NCI-H82 treated with DMSO at 0.1 percent for 48 hours (cell line): Measurements from ENCODE around the gene RNF111.

Experiments used
- DNase-seq: peaks from one replicate; lab custom pipeline; 2025; ENCODE audit not compliant: unreplicated experiment; lab: John Stamatoyannopoulos, UW

RNF111 gene

DNA sequence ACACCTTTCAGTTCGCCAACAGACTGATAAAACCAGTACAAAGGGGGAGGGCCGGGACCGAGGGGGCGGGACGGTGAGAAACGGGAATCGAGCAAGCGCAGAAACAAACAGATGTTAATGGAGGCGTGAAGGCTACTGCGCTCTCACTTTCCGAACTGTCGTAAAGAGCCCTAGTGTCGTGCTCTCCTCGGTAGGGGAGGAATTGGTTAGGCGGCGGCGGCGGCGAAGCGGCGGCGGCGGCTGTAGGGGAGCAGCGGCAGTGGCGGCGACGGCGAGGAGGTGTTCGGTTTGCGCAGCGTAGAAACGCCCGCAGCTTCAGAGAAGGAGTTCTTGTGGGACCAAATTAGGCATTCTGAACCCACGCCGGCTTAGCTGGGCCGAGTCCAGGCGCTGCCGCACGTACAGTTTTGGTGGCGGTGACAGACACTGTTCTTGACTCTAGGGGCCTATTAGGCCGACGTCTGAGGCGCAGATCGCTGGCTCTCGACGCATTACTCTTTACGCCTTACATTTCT, at the start of gene RNF111:
Gene RNF111 (plus strand): TSS at position 173 of the 515 bp plus-strand sequence. CDS start 43,160 bp downstream, outside the sequence.
- peak; percentile 95 for DNase-seq

- no peak for DNase-seq
Observed at GRCh38 chr15:58947179-58947578, 40.3 kb upstream of the RNF111 start.

DNA sequence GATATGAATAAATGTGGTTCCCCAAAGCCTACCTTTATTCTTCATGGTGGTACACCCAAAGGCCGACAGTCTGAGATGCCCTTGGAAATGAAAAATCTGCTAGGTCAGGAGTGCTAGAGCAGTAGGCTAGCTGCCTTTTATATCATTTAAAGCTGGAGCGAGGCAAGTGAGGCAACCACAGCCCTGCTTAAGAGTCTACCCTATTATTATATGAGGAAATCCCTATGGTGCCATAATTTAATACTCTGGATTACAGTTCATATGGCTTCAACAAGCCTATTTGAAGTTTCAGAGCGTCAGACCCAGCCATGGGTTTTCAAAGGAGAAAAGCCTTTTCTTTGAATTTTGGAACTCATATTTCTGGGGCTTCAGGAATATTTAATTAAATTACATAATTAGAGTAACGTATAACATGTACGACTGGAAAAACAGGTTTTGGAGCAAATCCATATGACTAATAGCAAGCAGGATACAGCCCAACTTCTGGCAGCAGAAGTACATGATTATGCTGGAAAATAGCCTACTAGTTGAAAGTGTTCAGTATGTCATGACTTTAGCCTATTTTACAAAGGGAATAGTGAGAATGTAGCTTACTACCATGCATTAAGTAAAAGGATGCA, 36.0 kb upstream of the RNF111 start:
- DNase-seq, result no peak

GRCh38 chr15:58952751-58953150, 34.7 kb upstream of the RNF111 start:
- DNase-seq, result no peak

DNA sequence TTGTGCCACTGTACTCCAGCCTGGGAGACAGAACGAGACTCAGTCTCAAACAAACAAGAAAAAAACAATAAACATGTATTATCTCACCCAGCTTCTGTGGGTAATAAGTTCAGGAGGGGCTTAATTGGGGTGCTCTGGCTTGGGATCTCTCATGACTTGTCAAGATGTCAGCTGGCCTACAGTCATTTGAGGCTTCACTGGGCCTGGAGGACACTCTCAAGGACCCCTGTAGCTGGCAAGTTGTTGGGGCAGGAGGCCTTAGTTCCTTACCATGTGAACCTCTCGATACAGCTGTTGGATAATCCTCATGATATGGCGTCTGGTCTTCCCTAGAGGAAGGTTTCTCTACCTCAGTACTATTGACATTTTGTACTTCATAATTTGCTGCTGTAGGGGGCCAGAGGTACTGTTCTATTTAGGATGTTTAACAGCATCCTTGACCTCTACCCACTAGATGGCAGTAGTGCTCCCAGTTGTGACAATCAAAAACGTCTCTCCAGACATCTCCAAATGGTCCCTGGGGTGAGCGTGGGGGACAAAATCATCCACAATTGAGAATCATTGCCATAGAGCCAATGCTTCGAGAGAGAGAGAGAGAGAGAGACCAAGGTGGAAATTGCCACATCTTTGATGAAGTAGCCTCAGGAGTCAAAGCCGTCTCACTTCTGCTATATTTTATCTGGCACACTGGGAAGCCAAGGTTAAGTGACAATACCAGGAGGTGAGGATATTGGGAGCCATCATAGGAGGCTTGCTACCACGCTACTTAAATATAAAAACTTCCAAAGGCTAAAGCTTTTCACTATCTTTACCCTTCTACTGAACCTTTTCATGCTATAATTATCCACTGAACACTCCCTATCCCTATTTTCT, 30.1 kb upstream of the RNF111 start:
- DNase-seq, result peak; percentile 43

DNA sequence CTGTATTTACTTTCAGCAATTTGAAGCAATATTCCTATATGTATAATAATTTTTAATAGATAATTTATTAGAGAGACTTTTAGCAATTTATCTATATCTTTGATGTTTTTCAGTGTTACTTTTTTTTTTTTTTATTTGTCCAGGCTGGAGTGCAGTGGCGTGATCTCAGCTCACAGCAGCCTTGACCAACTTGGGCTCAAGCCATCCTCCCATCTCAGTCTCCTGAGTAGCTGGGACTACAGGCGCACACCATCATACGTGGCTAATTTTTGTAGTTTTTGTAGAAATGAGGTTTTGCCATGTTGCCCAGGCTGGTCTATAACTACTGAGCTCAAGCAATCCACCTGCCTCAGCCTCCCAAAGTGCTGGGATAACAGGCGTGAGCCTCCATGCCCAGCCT, 28.7 kb upstream of the RNF111 start:
- no peak for DNase-seq

DNA sequence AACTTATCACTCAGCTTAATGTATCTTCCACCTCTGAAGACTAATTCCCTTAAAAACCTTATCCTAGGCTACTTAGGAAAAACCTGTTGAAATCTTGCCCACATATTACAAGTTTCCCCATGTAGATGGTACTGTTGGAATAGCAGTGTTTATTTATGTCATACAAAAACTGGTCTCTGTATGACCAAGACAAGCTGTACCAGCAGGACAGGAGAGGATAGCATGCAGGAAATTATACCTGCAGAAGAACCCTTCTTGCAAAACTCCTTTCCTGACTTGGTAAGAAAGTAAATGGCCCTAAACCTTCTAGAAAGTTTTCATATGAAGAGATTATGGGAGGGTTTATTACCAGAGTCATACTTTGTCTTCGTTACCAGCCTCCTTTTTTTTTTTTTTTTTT, 25.3 kb upstream of the RNF111 start:
- DNase-seq, result no peak

- DNase-seq, result no peak
Observed at GRCh38 chr15:58962662-58963565, 24.5 kb upstream of the RNF111 start.

- no peak for DNase-seq
Observed at GRCh38 chr15:58966698-58967097, 20.8 kb upstream of the RNF111 start.

- no peak for DNase-seq
Observed at GRCh38 chr15:58967479-58967878, 20.0 kb upstream of the RNF111 start.

DNA sequence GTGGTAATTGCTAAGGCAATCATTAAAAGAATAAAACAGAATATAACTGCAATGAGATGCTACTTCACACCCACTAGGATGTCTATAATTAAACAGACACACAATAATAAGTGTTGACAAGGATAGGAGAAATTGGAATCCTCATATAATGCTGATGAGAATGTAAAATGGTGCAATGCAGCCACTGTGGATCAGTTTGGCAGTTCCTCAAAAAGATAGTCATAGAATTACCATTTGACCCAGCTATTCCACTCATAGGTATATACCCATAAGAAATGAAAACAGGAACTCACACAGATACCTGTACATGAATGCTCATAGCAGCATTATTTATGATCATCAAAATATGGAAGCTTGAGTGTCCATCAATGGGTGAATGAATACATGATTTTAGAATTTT, 9.6 kb upstream of the RNF111 start:
- DNase-seq, result no peak

DNA sequence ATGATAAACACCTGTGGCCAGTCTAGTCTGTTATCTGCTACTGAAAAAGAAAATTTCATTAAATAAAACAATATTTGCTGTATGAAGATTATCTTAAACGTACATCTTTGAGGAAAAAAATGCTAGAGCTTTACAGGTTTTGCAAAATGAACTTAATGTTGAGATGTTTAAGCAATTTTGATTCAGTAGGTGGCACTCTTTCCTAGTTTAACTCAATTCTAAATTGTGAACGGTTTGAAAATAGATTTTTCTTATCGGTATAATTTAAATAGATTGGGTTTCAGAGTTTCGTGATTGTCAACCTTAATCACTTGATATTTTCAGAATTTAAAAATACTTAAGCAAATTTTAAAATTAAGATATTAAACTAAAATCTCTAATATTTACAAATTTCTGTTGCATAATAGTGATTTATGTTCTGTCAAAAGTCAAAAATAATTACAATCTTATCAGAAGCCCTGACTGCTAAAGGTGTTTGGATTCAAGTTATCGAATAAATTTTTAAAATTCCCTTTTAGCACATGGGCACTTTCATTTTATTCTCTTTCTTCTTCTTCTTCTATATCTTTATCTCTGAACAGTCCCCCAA, 7.0 kb upstream of the RNF111 start:
- peak; percentile 4 for DNase-seq

- DNase-seq, result no peak
Observed at GRCh38 chr15:58981808-58982475, 5.5 kb upstream of the RNF111 start.

- no peak for DNase-seq
Observed at GRCh38 chr15:58983261-58983660, 4.2 kb upstream of the RNF111 start.

GRCh38 chr15:58985443-58985842, 2.0 kb upstream of the RNF111 start:
- no peak for DNase-seq

GRCh38 chr15:58987036-58987435, 427 bp upstream of the RNF111 start:
- DNase-seq, result no peak

- no peak for DNase-seq
Observed at GRCh38 chr15:58988006-58988785, 733 bp downstream of the RNF111 start.

GRCh38 chr15:58992181-58992580, 4.7 kb downstream of the RNF111 start:
- no peak for DNase-seq

GRCh38 chr15:58994906-58995453, 7.5 kb downstream of the RNF111 start:
- DNase-seq, result no peak
